HEK293 (cell line): ENCODE results near the gene PILRB.
"Not testable (repeated sequence)": the region's sequence is repeated elsewhere in the genome, so short reads cannot be mapped to it uniquely, and the experiment has no call there.

ENCODE experiments used
- CTCF ChIA-PET: fragments of 350-600 bp; formaldehyde crosslinking; extraction: SDS; loops from one replicate; lab custom pipeline; 2021; ENCODE audit warnings: antibody characterized with exemption; lab: Yijun Ruan, JAX
- POLR2A ChIA-PET: fragments of 300-600 bp; formaldehyde crosslinking; extraction: SDS; loops from one replicate; lab custom pipeline; 2020; ENCODE audit warnings: antibody characterized with exemption, inconsistent platforms; lab: Yijun Ruan, JAX
- H3K27ac ChIP-seq: fragments of 200-500 bp; sonication (Bioruptor generic); 2 replicates; pipeline ENCODE4 v1.5.1; 2014; ENCODE audit warnings: low read depth, low read length, control low read depth, inconsistent platforms; ENCODE audit errors: extremely low read depth
- H3K36me3 ChIP-seq, 2 experiments: fragments of 200-500 bp in 1 of 2; sonication (Bioruptor generic) in 1 of 2; 1 replicate in 1 of 2; 2 replicates in 1 of 2; pipeline ENCODE4 v1.5.1; 2014 to 2017; ENCODE audit warnings: inconsistent platforms in 2 of 2, low read length in 2 of 2; ENCODE audit not compliant: control insufficient read depth in 2 of 2, insufficient read depth in 1 of 2
- H3K4me1 ChIP-seq: fragments of 200-500 bp; sonication (Bioruptor generic); 2 replicates; pipeline ENCODE4 v1.5.1; 2014; ENCODE audit warnings: mild to moderate bottlenecking, low read length, inconsistent platforms; ENCODE audit not compliant: control insufficient read depth, insufficient read depth
- H3K4me3 ChIP-seq: 2 replicates; pipeline ENCODE4 v1.5.1; 2011; ENCODE audit warnings: low read depth, mild to moderate bottlenecking, control low read depth, low read length, moderate library complexity
- H3K9me3 ChIP-seq: fragments of 200-500 bp; sonication (Bioruptor generic); 2 replicates; pipeline ENCODE4 v1.5.1; 2014; ENCODE audit warnings: low read depth, low read length, inconsistent platforms; ENCODE audit not compliant: control insufficient read depth, insufficient read depth
- ATF2 ChIP-seq: fragments of 450-650 bp; formaldehyde crosslinking; IDR thresholded peaks from 2 replicates; pipeline ENCODE4 v1.5.1; 2016; ENCODE audit warnings: missing biosample characterization, missing genetic modification characterization, low read depth
- FEZF1 ChIP-seq: fragments of 450-650 bp; formaldehyde crosslinking; IDR thresholded peaks from 2 replicates; pipeline ENCODE4 v1.5.1; 2016; ENCODE audit warnings: missing biosample characterization, missing genetic modification characterization
- GLIS1 ChIP-seq: fragments of 450-650 bp; formaldehyde crosslinking; IDR thresholded peaks from 2 replicates; pipeline ENCODE4 v1.5.1; 2016; ENCODE audit warnings: missing biosample characterization, missing genetic modification characterization
- GLIS2 ChIP-seq: fragments of 450-650 bp; formaldehyde crosslinking; IDR thresholded peaks from 2 replicates; pipeline ENCODE4 v1.5.1; 2016; ENCODE audit warnings: missing biosample characterization, missing genetic modification characterization
- INSM2 ChIP-seq: fragments of 450-650 bp; formaldehyde crosslinking; IDR thresholded peaks from 2 replicates; pipeline ENCODE4 v1.5.1; 2016; ENCODE audit warnings: missing biosample characterization, missing genetic modification characterization
- KLF10 ChIP-seq: fragments of 450-650 bp; IDR thresholded peaks from 2 replicates; pipeline ENCODE4 v1.5.1; 2018; ENCODE audit warnings: missing biosample characterization, mild to moderate bottlenecking, missing genetic modification characterization
- KLF16 ChIP-seq: fragments of 450-650 bp; formaldehyde crosslinking; IDR thresholded peaks from 2 replicates; pipeline ENCODE4 v1.5.1; 2017; ENCODE audit warnings: missing biosample characterization, missing genetic modification characterization
- KLF17 ChIP-seq: fragments of 450-650 bp; formaldehyde crosslinking; IDR thresholded peaks from 2 replicates; pipeline ENCODE4 v1.5.1; 2016; ENCODE audit warnings: missing biosample characterization, missing genetic modification characterization
- KLF8 ChIP-seq: fragments of 450-650 bp; formaldehyde crosslinking; IDR thresholded peaks from 2 replicates; pipeline ENCODE4 v1.5.1; 2016; ENCODE audit warnings: missing biosample characterization, missing genetic modification characterization
- OSR2 ChIP-seq: fragments of 450-650 bp; formaldehyde crosslinking; IDR thresholded peaks from 2 replicates; pipeline ENCODE4 v1.5.1; 2016; ENCODE audit warnings: missing biosample characterization, missing genetic modification characterization
- PATZ1 ChIP-seq: fragments of 450-650 bp; formaldehyde crosslinking; IDR thresholded peaks from 2 replicates; pipeline ENCODE4 v1.5.1; 2016; ENCODE audit warnings: missing biosample characterization, missing genetic modification characterization
- PRDM1 ChIP-seq: fragments of 450-650 bp; formaldehyde crosslinking; IDR thresholded peaks from 2 replicates; pipeline ENCODE4; 2016; ENCODE audit warnings: missing biosample characterization, missing genetic modification characterization
- SP2 ChIP-seq: fragments of 450-650 bp; formaldehyde crosslinking; IDR thresholded peaks from 2 replicates; pipeline ENCODE4 v1.5.1; 2016; ENCODE audit warnings: missing biosample characterization, missing genetic modification characterization
- SP7 ChIP-seq: fragments of 450-650 bp; formaldehyde crosslinking; IDR thresholded peaks from 2 replicates; pipeline ENCODE4 v1.5.1; 2016; ENCODE audit warnings: missing biosample characterization, missing genetic modification characterization
- TSHZ1 ChIP-seq: fragments of 450-650 bp; formaldehyde crosslinking; IDR thresholded peaks from 2 replicates; pipeline ENCODE4 v1.5.1; 2016; ENCODE audit warnings: missing biosample characterization, missing genetic modification characterization, borderline replicate concordance
- ZBTB21 ChIP-seq: fragments of 450-650 bp; formaldehyde crosslinking; IDR thresholded peaks from 2 replicates; pipeline ENCODE4 v1.5.1; 2017; ENCODE audit warnings: missing biosample characterization, missing genetic modification characterization
- ZEB2 ChIP-seq: fragments of 450-650 bp; formaldehyde crosslinking; IDR thresholded peaks from 2 replicates; pipeline ENCODE4 v1.5.1; 2016; ENCODE audit warnings: missing biosample characterization, missing genetic modification characterization
- ZFP37 ChIP-seq: fragments of 450-650 bp; formaldehyde crosslinking; IDR thresholded peaks from 2 replicates; pipeline ENCODE4 v1.5.1; 2016; ENCODE audit warnings: missing biosample characterization, missing genetic modification characterization
- ZFP69B ChIP-seq: fragments of 450-650 bp; formaldehyde crosslinking; IDR thresholded peaks from 2 replicates; pipeline ENCODE4 v1.5.1; 2016; ENCODE audit warnings: missing biosample characterization, missing genetic modification characterization
- ZNF23 ChIP-seq: fragments of 450-650 bp; formaldehyde crosslinking; IDR thresholded peaks from 2 replicates; pipeline ENCODE4 v1.5.1; 2016; ENCODE audit warnings: missing biosample characterization, missing genetic modification characterization, borderline replicate concordance
- ZNF24 ChIP-seq: fragments of 450-650 bp; formaldehyde crosslinking; IDR thresholded peaks from 2 replicates; pipeline ENCODE4 v1.5.1; 2016; ENCODE audit warnings: missing biosample characterization, missing genetic modification characterization
- ZNF324 ChIP-seq: fragments of 450-650 bp; formaldehyde crosslinking; IDR thresholded peaks from 2 replicates; pipeline ENCODE4 v1.5.1; 2016; ENCODE audit warnings: missing biosample characterization, missing genetic modification characterization
- ZNF335 ChIP-seq: fragments of 450-650 bp; formaldehyde crosslinking; conservative IDR thresholded peaks from 2 replicates; pipeline ENCODE4 v1.5.1; 2016; ENCODE audit warnings: missing biosample characterization, missing genetic modification characterization
- ZNF366 ChIP-seq: fragments of 450-650 bp; formaldehyde crosslinking; conservative IDR thresholded peaks from 2 replicates; pipeline ENCODE4 v1.5.1; 2016; ENCODE audit warnings: missing biosample characterization, missing genetic modification characterization
- ZNF394 ChIP-seq: fragments of 450-650 bp; formaldehyde crosslinking; IDR thresholded peaks from 2 replicates; pipeline ENCODE4 v1.5.1; 2016; ENCODE audit warnings: missing biosample characterization, missing genetic modification characterization, mild to moderate bottlenecking, moderate library complexity, borderline replicate concordance
- ZNF785 ChIP-seq: fragments of 450-650 bp; formaldehyde crosslinking; IDR thresholded peaks from 2 replicates; pipeline ENCODE4 v1.5.1; 2016; ENCODE audit warnings: missing biosample characterization, missing genetic modification characterization
- ZSCAN23 ChIP-seq: fragments of 450-650 bp; formaldehyde crosslinking; IDR thresholded peaks from 2 replicates; pipeline ENCODE4 v1.5.1; 2016; ENCODE audit warnings: missing biosample characterization, missing genetic modification characterization

PILRB gene

GRCh38 chr7:100344560-100345287 lies 13.2 kb upstream of the PILRB start:
- H3K9me3 ChIP-seq, H3K27ac ChIP-seq, H3K4me3 ChIP-seq, H3K4me1 ChIP-seq: not testable (repeated sequence)
- POLR2A ChIA-PET = interaction anchor here (1.0 kb wide), 1 partner anchor 84 kb away, joined by 5 read pairs; the partner anchor contains the start of gene ZCWPW1
- H3K36me3 ChIP-seq = peaks cover 22 to 56% of the 10 kb centered on the region in 2 experiments
- CTCF ChIA-PET = interaction anchor here (0.6 to 4.4 kb wide), 14 partner anchors 8 to 219 kb away, joined by 3 to 26 read pairs (median 4); no protein-coding TSS in a partner anchor
- TF ChIP-seq KLF16 (tag by site-specific recombination) = 0 out of 2 replicates have a peak, but pooled peaks have one; percentile 38
- 0 out of 2 replicates have a peak, but pooled peaks have one; percentile 61 for TF ChIP-seq ZNF785 (tag by site-specific recombination)
- TF ChIP-seq INSM2 (tag by site-specific recombination) = peak; percentile 31; the same call in 1 of the 2 replicates
- peak; percentile 61 for TF ChIP-seq PATZ1 (tag by site-specific recombination)
- TF ChIP-seq GLIS1 (tag by site-specific recombination) = peak; percentile 81
- peak; percentile 73; the same call in 1 of the 2 replicates for TF ChIP-seq ZNF23
- peak; percentile 50; the same call in 1 of the 2 replicates for TF ChIP-seq KLF8 (tag by site-specific recombination)
- TF ChIP-seq TSHZ1 (tag by site-specific recombination) = peak; percentile 36; the same call in 1 of the 2 replicates
- peak; percentile 47; the same call in 1 of the 2 replicates for TF ChIP-seq ZFP69B
- TF ChIP-seq ZNF366 (tag by site-specific recombination) = peak; percentile 94
- 0 out of 2 replicates have a peak, but pooled peaks have one; percentile 27 for TF ChIP-seq ZSCAN23
- TF ChIP-seq OSR2 = peak; percentile 45; the same call in 1 of the 2 replicates
- peak; percentile 93 for TF ChIP-seq ZNF335 (tag by site-specific recombination)
- TF ChIP-seq SP7 = peak; percentile 76
- 0 out of 2 replicates have a peak, but pooled peaks have one; percentile 21 for TF ChIP-seq KLF17
- 0 out of 2 replicates have a peak, but pooled peaks have one; percentile 44 for TF ChIP-seq KLF10
- TF ChIP-seq PRDM1 (tag by site-specific recombination) = peak; percentile 95
- TF ChIP-seq ZNF324 (tag by site-specific recombination) = 0 out of 2 replicates have a peak, but pooled peaks have one; percentile 52
- 0 out of 2 replicates have a peak, but pooled peaks have one; percentile 48 for TF ChIP-seq GLIS2 (tag by site-specific recombination)
- peak; percentile 21; the same call in 1 of the 2 replicates for TF ChIP-seq FEZF1
- 0 out of 2 replicates have a peak, but pooled peaks have one; percentile 53 for TF ChIP-seq ZFP37
- TF ChIP-seq ZNF394 (tag by site-specific recombination) = peak; percentile 55; the same call in 1 of the 2 replicates
- TF ChIP-seq ATF2 (tag by site-specific recombination) = peak; percentile 81
- TF ChIP-seq ZEB2 (tag by site-specific recombination) = peak; percentile 54
- TF ChIP-seq ZBTB21 (tag by site-specific recombination) = peak; percentile 49; the same call in 1 of the 2 replicates
- TF ChIP-seq ZNF24 (tag by site-specific recombination) = 0 out of 2 replicates have a peak, but pooled peaks have one; percentile 19
- TF ChIP-seq SP2 (tag by site-specific recombination) = peak; percentile 19; the same call in 1 of the 2 replicates
